ENCODE data around the gene OR4D5. TPM values are rescaled to one million over a fixed set of nuclear protein-coding genes. Genes with fewer than 3 reads are reported as not detected.

Gene OR4D5
- total RNA-seq (ENCODE audit: low replicate concordance) = not detected in 2 replicates

DNA sequence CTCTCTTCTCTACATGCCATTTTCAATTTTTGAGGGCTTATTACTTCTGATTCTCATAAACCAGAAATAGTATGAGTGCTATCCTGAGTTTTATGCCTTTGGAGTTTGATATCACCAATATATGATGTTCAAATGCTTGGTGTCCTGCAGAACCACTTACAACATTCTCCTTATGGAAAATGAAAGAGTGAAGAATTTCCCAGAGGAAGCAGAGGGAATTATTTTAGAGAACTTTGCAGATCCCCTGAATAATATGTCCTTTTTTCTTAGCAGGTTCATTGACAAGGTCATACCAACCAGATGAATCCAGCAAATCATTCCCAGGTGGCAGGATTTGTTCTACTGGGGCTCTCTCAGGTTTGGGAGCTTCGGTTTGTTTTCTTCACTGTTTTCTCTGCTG lies at the start of gene OR4D5:
TSS of gene OR4D5 (plus strand) at position 301 of the 400 bp plus-strand sequence. CDS start at position 301, 0 bp downstream.

DNA sequence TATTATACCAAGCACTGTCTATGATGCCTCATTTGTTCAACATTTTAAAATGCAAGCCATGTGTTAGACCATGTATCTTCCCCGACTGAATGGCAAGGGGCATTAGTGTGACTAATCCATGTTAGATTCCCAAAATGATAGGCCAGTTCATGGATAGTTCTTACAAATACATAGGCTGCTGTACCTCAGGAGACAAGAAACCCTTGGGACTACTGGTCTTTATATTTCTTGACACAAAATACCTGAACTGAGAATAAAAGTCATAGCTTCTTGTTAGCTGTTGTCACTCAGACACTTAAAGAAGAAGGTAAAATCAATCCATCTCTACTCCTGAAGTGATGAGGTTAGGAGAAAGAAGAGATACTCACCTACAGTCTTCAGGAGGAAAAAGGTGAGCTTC lies 37.5 kb upstream of the OR4D5 start, which contains the start of gene OR8D4:
TSS of gene OR8D4 (plus strand) at position 301 of the 400 bp plus-strand sequence. CDS start 4,265 bp downstream, outside the sequence.

DNA sequence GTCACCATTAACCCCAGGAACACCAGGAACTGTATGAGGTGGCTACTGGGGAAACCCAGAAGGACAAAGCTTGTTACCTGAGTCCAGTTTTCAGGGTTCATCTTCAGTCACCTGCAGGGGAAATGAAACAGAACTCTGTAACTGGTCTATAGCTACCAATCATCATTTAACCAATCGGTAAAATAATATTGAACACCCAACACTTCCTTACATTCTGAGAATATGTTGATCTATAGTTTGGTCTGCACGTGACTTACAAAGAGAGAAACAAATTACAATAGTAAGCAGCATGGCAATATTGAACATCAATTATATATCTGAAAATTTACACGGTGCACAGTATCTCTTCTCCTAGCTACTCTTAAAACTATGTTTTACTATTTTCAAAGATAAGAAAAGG lies 4.3 kb downstream of the OR4D5 start, which contains the start of gene OR6T1:
TSS of gene OR6T1 (minus strand) at position 101 of the 400 bp plus-strand sequence. CDS start at position 101, 0 bp downstream.

DNA sequence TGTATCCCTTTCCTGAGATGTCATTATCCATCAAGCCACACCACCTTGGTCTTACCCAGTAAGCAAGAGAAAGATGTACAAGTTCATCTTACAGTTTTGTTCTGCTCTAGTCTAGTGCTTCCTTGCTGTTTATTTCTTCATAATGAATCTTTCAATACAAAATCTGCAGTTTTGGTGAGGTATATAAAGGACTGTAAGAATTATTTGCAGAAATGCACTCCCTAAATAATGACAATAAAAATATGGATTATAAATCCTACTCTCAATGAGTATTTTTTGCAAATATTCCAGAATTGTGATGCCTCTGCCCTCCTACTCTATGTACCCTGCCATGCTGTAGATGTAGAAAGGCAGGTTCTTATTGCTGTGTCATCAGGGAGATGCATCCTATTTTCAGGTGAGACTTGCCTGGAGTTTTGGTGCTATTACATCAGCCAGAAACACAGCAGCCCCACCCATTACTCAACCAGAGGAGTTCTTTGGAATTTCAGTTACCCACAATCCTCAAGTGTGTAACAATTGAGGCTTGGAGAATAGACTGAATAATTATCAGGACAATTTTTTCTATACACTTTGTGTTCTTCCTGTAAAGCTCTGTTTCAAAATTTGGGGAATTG lies 38.4 kb downstream of the OR4D5 start, which contains the start of gene OR10S1:
TSS of gene OR10S1 (minus strand) at position 51 of the 617 bp plus-strand sequence. CDS start 117 bp downstream, outside the sequence.

Other genes starting within 250 kb of the OR4D5 start
- gene ZNF202, start 198.0 kb upstream of the OR4D5 start, total RNA-seq (ENCODE audit: low replicate concordance) = 4.6 and 6.2 TPM in 2 replicates
- not detected in 2 replicates for gene OR6X1, start 185.1 kb upstream of the OR4D5 start, total RNA-seq (ENCODE audit: low replicate concordance)
- not detected in 2 replicates for gene OR6M1, start 133.3 kb upstream of the OR4D5 start, total RNA-seq (ENCODE audit: low replicate concordance)
- gene TMEM225, start 53.9 kb upstream of the OR4D5 start, total RNA-seq (ENCODE audit: low replicate concordance) = not detected in 2 replicates
- gene OR8D4, start 37.5 kb upstream of the OR4D5 start, total RNA-seq (ENCODE audit: low replicate concordance) = not detected in 2 replicates
- gene OR6T1, start 4.2 kb downstream of the OR4D5 start, total RNA-seq (ENCODE audit: low replicate concordance) = not detected in 2 replicates
- gene OR10S1, start 38.2 kb downstream of the OR4D5 start, total RNA-seq (ENCODE audit: low replicate concordance) = not detected in 2 replicates
- not detected in 2 replicates for gene OR10G6, start 55.5 kb downstream of the OR4D5 start, total RNA-seq (ENCODE audit: low replicate concordance)
- not detected in 2 replicates for gene OR10G4, start 73.4 kb downstream of the OR4D5 start, total RNA-seq (ENCODE audit: low replicate concordance)
- not detected in 2 replicates for gene OR10G9, start 83.4 kb downstream of the OR4D5 start, total RNA-seq (ENCODE audit: low replicate concordance)
- gene OR10G8, start 87.2 kb downstream of the OR4D5 start, total RNA-seq (ENCODE audit: low replicate concordance) = not detected in 2 replicates
- not detected in 2 replicates for gene OR10G7, start 101.7 kb downstream of the OR4D5 start, total RNA-seq (ENCODE audit: low replicate concordance)
- gene VWA5A, start 175.8 kb downstream of the OR4D5 start, total RNA-seq (ENCODE audit: low replicate concordance) = 11.4 and 18.1 TPM in 2 replicates
- not detected in 2 replicates for gene OR10D3, start 243.7 kb downstream of the OR4D5 start, total RNA-seq (ENCODE audit: low replicate concordance)